HG03060 (cell line): ENCODE data around the gene P2RY4.
A peak's percentile ranks its signal among the peaks of the same experiment; 100 is the strongest.
"Not testable (repeated sequence)": the region's sequence is repeated elsewhere in the genome, so short reads cannot be mapped to it uniquely, and the experiment has no call there.

ENCODE experiments used
- ATAC-seq: cut with Tn5 transposase; IDR thresholded peaks from one replicate; pipeline ENCODE4 v1.9.1; 2021; ENCODE audit warnings: low read depth, moderate number of reproducible peaks; ENCODE audit not compliant: unreplicated experiment

The P2RY4 gene

DNA sequence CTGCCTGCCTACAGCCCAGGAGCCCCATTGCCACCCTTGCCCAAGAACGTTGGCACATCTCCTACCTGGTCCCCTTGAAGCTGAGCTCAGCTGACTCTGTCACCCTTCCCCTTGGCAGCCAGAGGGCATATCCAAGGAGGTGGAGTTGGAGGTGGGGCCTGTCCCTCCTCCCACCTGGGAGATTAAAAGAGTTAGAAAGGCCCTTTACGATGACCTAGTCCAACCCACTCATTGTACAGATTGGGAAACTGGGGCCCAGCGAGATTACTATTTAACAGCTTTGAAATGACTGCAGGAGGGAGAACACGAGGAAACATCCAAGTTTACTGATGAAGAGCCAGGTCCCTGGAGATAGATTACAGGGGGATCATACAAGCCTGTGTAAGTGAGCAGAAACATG is at the start of gene P2RY4:
Gene P2RY4, minus strand, starts transcription at position 101 of the 400 bp plus-strand sequence. CDS start 580 bp downstream, outside the sequence.
- ATAC-seq = no peak

DNA sequence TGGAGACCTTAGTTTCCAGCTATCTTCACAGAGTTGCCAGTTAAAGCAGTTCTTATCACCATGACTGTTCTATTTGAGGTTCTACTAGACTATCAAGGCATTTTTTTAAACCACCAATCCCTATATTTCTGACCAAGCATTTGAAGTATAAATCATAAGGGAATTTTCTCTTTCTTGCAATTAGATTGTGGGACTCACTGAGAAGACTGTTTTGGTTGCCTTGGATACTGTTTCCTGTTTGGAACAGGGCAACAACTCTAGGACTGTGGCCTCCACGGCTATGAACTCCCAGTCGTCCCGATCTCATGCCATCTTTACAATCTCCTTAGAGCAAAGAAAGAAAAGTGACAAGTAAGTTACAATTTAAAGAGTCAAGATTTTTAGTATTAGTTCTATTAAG is 41.7 kb upstream of the P2RY4 start:
- no peak for ATAC-seq

DNA sequence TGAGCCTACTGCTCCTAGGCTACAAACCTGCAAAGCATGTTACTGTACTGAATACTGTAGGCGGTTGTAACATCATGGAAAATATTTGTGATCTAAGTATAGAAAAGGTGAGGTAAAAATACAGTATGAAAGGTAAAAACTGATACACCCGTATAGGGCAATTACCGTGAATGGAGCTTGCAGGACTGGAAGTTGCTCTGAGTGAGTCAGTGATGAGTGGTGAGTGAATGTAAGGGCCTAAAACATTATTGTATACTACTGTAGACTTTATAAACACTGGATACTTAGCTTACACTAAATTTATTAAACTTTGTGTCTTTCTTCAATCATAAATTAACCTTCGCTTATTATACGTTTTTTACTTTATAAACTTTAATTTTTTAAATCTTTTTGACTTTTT is 33.6 kb upstream of the P2RY4 start:
- ATAC-seq = no peak

DNA sequence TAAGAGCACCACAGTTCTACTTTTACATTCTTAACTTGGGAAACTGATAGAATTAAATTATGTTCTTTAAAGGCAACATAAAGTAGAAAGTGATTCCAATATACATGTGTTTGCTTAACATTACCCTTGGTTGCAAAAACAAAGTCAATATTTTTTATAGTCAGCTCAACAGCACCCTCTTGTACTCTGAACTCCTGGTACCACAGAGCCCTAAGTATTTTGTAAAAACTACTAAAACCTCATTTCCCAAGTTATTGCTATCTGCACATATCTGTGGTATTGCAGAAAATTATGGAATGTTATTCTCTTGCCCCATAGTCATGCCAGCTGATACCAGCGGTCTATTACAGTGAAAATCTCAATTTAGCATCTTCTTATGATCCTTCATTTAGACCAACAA is 32.8 kb upstream of the P2RY4 start:
- no peak for ATAC-seq

DNA sequence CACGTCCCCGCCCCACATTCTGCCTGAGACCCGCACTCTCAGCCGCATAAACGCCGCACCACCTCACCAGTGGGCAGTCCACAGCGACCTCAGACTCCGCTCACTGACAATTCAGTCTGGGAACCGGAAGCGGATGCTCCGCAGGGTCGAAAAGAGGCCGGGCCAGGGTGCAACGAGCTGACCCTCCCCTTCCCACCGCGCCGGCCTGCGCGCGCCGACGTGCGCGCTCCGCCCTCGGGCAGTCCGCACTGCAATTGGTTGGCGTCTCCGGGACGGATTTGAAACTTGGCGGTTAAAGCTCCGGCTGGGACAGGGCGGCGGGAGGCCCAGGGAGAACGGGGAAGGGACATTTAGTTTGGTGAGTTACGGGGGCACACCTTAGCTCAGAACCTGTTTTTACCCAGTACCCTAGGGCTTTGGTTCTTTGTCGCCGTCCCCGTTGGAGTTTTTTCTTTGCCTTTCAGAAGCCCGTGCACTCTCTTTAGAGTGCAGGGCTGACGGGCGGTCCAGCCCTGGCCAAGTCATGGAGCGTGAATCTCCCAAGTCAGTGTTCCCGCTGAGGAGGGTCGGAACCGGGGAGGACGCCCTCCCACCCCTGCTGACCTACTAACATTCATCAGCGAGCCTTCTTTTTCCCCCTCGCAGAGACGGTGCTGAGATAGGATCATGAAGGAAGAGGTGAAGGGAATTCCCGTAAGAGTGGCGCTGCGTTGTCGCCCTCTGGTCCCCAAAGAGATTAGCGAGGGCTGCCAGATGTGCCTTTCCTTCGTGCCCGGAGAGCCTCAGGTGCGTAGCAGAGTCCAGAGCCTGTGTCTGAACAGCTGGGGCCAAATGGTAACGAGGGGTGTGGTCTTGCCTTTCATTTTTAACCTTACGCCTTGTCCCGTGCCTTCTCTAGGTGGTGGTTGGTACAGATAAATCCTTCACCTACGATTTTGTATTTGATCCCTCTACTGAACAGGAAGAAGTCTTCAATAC is 30.1 kb upstream of the P2RY4 start, which contains the start of the genes KIF4A and PDZD11:
Gene KIF4A, plus strand, starts transcription at position 312 of the 978 bp plus-strand sequence. Its CDS starts 355 bp downstream, at position 667.
Gene PDZD11, minus strand, starts transcription at position 135 of the 978 bp plus-strand sequence. CDS start 586 bp downstream, outside the sequence.
- peak; percentile 78 for ATAC-seq

DNA sequence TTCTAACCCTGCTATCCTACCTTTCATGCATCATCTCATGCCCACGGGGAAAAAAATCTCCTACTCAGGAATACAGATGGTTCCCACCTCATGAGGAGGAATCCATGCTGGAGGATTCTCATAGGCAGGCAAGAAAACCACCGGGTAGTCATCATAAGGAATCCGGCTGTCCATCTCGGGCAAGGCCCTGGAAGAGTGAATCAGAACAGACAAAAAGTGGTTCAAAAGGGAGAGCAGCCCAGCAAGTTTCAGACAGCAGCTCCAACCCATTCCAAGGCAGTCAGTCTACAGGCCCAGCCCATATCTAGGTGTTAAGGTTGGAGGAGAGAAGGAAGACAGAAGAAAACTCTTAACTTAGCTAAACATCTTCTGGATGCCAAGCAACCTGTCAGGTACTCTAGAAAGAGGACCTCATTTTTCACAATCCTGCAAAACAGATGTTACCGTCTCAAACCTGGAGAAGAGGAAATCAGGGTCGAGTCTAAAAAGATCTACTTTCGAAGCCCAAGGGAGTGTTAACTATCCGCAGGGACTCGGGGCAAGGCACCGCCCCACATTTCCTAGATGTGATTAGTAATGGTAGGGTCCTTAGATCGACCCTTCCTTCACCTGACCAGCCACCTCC is 29.3 kb upstream of the P2RY4 start:
- peak; percentile 6 for ATAC-seq

DNA sequence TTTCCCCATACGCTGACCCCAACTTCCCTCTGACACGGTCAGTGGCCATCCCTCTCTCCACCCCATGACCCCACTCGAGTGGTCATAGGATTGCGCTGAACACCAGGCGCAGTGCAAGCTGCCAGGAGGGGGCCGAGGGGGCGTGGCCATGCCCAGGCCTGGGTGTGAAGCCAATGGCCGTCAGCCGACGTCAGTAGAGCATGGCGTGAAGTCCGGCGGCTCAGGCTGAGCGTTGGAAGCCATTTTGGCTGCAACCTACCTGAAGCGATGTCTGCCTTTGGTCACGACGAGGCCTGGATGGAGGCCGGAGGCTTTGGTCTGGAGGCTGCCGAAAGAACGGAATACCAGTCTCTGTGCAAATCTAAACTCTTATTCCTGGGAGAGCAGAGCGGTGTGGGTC is 21.9 kb upstream of the P2RY4 start, which contains the start of gene RAB41:
Gene RAB41, plus strand, starts transcription at position 222 of the 400 bp plus-strand sequence. Its CDS starts 46 bp downstream, at position 268.
- ATAC-seq = no peak

DNA sequence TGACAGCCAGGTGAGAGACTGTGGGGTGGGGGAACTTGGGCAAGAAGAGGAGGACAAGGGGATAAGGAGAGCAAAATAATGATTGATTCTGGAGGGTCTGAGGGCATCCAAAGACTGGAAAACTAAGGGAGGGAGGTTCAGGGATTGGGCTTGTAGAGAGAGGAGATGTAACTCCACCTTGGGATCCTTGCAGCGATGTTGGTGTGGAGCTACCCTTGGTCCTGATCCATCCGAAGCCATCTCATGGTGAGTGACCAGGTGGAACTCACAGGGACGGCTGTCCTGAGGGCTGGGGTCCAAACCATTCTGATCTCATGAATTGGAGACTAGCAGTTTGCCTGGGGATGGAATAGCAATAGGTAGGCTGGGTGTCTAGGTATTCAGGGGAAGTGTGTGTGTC is 20.6 kb upstream of the P2RY4 start:
- ATAC-seq = no peak

DNA sequence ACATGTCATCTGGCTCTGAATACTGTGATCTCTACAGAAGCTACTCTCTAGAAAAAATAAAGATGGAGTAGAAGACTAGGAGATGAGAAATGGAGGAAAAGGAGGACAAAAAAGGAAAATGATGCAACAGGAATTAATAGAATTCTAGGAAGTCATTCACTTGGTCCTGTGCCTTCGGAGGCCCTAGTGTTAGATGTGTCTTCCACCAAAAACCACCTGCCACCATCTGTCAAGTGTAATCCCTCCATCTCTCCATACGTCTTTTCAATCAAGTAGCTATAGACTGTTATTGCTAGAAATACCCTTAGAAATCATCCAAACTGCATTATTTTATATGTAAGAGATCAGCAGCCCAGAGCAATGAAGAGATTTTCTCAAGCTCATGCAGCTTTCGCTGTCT is 19.1 kb upstream of the P2RY4 start:
- no peak for ATAC-seq

DNA sequence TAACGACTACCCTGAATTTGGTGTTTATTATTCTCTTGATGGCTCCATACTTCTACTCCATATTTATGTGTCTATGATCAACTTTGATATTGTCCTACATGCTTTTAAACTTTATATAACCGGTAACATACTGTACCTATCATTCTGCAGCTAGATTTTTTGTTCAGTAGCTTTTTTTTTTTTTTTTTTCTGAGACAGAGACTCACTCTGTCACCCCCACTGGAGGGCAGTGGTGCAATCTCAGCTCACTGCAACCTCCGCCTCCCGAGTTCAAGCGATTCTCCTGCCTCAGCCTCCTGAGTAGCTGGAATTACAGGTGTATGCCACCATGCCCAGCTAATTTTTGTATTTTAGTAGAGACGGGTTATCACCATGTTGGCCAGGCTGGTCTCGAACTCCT is 14.0 kb upstream of the P2RY4 start:
- not testable (repeated sequence) for ATAC-seq

DNA sequence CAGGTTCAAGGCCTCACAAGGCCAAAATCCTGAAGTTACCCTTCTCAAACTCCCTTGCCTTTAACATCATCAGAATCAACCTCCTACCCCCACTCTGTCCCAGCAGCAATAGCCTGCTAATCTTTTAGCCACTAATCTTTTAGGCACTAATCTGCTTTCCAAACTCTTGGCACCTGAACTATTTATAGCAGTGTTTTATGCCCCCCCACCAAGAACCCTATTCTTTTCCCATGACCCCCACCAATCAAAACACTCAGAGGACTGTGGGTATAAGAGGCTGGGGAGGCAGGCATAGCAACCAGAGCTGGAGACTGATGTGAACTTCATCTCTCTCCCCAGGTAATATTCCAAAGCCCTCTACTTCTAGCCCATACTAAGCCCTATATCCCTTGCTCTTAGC is 8.0 kb upstream of the P2RY4 start, which contains the start of gene ARR3:
Gene ARR3, plus strand, starts transcription at position 301 of the 400 bp plus-strand sequence. CDS start 1,052 bp downstream, outside the sequence.
- no peak for ATAC-seq

DNA sequence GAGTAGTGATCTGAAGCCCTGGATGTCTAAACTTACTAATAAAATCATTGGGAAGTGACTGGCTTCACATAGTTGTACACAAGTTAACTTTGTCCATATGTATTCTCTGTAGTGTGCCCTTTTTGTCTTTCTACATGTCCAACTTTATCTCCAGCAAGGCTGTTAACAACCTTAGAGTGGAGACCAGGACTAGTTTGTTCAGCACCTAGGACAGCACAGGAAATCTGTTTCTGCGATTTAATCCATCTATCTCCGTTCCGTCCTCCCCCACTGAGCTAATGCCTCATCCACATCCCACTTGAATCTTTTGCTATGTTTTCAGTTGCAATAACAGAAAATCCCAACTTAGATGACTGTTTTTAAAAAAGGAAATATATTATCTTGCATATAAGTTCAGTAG is 4.8 kb upstream of the P2RY4 start:
- no peak for ATAC-seq

DNA sequence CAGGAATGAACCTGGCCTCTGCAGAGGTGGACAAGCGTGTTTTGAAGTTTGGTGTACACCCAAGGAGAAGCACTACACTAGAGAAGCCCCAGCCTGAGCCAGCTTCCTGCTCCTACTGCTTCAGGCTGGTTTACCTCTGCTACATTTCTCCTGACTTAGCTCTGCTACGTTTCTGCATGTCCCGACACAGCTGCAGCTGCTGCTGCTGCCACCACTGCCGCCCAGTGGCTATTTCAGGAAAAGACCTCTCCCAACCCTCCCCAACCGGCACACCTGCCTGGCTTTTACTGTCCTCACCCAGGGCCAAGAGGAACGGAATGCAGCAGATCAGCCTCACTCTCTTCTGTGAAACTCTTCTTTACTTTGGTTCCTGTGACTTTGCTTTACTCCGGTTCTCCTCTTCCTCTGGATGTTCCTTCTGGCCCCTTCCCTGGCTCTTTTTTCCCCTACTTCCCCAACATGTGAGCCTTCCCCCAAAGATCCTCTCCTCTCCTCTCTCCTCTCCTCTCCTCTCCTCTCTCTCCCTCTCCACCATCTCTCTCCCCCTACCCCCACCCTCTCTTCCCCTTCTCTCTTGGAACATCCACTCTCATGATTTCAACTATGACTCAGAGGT is 3.1 kb upstream of the P2RY4 start:
- ATAC-seq = no peak

DNA sequence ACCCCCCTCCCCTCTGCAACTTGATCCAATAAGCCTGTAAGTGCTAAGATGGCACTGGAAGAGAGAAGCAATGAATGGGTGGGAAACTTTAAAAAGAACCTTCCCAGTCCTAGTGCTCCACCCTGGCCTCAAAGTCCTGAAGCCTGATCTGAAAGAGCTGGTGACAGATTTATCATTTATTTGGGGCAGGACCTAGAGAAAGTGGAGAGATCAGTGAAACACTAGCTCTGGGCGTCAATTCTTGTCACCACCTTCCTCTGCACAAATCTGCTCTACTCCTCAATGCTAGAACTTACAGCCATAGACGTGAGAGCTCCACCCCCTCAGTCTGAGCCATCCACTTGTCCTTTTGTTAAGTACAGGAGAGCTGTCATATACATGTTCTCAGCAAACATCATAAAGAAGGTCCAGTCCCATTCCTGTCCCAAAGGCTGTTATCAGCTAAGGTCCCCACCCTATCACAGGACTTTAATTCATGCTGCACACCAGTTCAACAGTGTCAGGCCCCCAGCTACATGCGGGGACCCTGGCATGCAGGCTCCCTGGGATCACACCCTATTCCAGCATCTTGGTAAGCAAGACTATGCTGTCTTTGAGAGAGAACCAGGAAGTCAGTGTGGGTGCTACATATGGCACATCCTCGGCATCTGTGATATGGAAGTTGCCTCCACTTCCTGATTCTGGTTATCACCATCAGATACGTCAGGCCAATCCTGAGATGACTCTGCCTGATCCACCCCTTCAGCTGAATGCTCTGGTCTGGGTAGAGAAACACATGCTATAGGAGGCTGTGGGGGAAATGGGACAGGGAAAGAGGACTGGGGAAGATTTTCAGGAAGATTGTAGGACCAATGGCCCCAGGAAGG is 2.3 kb downstream of the P2RY4 start:
- no peak for ATAC-seq

DNA sequence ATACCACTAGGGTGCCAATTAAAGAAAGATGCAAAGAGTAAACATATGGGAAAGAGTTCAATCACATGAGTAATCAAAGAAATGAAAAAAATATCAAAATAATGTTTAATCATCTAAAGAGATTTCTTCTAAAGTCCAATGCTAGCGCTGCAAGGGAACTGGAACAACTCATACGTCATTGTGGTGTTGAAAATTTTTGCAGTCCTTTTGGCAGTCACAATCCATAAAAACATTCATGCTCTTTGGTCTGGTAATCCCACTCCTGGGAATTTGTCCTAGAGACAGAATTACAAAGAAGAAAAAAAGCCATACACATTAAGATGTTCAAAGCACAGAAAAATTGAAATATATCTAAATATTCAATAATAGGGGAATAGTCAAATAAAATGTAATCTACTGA is 4.6 kb downstream of the P2RY4 start:
- no peak for ATAC-seq

DNA sequence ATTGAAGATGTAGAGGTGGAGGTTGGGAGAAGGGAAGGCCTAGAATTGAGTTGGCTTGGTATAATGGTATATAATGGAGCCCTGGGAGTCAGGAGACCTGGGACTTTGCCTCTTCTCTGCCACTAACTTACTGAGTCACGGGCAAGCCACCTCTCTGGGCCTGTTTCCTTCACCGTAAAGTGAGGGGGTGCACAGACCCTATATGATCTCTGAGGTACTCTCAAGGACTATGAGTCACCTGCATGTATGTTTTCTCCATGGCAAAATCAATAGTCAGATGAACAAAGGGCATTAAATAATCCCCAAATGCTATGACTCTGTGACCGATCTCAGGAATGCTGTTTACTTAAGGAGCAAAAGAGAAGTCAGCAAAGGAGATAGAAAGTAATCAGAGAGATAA is 5.1 kb downstream of the P2RY4 start:
- ATAC-seq = no peak

DNA sequence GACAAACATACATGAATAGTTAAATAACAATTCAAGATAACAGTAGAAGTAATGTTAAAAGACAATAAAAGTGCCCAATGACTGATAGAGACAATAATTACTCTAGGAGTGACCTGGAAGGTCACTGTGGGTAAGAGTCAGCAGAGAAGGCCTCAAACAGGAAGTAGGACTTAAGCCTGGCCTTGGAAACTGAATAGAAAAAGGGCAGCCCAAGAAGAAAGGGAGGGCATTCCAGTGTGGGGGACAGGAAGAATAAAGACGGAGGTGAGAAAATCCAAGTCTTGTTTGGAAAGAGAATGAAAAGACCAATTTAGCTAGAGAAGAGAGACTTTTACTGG is 6.0 kb downstream of the P2RY4 start:
- ATAC-seq = no peak

DNA sequence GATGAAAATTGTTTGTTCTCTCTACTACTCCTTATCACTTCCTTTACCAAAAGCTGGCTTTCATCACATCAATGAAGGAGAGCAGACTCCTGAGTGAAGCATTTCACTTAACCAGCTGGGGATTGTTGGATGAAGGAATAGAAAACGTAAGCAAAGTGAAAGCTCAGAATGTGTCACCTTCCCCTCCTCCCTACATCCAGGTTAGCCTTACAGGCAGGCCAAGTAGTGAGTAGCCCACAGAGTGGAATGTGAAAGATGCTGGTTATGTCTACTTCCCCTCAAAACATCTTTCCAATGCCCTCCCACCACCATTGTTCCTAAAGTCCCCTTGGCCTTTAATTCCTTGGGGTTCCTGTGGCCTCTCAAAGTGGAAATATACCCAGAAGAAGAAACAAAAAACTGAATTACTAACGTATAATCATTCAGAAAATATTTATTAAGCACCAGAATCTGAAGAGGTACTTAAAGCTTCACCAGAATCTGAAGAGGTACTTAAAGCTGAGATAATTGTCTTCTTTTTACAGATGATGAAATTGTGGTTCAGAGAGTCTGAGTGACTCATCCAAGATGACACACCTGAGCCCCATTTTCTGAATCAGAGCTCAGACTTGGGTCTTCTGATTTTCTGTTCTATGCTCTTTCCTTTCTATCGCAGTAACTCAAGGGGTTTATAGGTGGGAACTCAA is 6.5 kb downstream of the P2RY4 start:
- ATAC-seq = no peak

DNA sequence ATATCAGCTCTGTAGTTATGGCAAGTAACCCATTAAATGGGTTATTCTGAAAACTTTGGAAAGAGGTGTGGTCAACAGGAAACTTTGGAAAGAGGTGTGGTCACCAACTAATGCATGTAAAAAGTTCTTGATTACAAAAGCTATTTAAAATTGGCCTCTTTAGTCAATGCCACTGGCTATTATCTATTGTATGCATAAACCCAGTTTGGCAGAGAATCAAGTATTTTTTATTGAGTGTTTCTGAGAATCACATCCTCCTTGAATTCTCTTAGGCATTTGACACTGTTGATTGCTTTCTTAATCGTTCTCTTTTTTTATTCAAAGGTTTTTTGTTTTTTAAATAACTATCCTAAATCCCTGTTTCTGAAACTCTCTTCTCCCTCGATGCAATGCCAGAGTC is 7.5 kb downstream of the P2RY4 start:
- no peak for ATAC-seq
